Measurements from ENCODE around the gene DSE.

Gene DSE

DNA sequence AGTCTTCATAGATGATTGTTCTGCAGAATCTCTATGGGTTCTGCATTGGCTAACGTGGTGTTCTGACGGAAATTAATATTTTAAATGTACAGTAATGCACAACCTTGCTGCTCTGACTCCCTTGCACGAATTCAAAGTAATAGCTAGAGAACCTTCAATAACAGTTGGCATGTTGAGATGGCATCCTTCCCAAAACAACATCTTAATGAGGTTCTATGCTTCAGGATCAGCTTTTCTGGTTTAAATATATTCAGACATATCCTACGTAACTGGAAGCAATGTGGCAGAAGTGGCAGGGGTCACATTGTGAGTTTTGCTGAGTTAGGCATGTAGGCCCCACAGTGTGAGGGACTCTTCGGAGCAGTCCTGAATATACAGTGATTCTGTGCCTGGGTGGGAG is 25.7 kb downstream of the DSE start:
- TF ChIP-seq, protein P1, sequence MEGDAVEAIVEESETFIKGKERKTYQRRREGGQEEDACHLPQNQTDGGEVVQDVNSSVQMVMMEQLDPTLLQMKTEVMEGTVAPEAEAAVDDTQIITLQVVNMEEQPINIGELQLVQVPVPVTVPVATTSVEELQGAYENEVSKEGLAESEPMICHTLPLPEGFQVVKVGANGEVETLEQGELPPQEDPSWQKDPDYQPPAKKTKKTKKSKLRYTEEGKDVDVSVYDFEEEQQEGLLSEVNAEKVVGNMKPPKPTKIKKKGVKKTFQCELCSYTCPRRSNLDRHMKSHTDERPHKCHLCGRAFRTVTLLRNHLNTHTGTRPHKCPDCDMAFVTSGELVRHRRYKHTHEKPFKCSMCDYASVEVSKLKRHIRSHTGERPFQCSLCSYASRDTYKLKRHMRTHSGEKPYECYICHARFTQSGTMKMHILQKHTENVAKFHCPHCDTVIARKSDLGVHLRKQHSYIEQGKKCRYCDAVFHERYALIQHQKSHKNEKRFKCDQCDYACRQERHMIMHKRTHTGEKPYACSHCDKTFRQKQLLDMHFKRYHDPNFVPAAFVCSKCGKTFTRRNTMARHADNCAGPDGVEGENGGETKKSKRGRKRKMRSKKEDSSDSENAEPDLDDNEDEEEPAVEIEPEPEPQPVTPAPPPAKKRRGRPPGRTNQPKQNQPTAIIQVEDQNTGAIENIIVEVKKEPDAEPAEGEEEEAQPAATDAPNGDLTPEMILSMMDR (IDR thresholded peaks at IDR 0.05; ENCODE audit: low read depth, low read length), result no peak
- no peak for DNase-seq (ENCODE audit: extremely low read depth, low read depth)

DNA sequence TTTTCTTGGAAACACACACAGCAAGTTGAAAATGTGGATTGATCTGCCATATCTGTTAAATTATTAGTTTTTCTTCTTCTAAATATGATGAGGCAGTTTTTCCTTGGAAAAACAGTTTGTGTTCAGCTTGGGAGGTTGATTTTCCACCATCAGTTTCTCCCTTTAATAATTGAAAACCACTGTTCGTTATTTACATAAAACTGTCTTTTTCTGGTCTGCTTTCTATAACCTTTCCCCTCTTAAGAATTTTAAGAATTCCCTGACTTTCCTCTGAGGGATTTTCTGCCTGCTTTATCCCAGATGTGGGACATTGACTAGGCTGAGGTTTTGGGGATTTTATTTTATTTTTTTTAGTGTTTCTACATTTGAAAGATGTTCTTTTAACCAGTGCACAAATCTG is 27.2 kb downstream of the DSE start:
- TF ChIP-seq, protein P1 (IDR thresholded peaks at IDR 0.05; ENCODE audit: low read depth, low read length), result no peak
- no peak for DNase-seq (ENCODE audit: extremely low read depth, low read depth)

DNA sequence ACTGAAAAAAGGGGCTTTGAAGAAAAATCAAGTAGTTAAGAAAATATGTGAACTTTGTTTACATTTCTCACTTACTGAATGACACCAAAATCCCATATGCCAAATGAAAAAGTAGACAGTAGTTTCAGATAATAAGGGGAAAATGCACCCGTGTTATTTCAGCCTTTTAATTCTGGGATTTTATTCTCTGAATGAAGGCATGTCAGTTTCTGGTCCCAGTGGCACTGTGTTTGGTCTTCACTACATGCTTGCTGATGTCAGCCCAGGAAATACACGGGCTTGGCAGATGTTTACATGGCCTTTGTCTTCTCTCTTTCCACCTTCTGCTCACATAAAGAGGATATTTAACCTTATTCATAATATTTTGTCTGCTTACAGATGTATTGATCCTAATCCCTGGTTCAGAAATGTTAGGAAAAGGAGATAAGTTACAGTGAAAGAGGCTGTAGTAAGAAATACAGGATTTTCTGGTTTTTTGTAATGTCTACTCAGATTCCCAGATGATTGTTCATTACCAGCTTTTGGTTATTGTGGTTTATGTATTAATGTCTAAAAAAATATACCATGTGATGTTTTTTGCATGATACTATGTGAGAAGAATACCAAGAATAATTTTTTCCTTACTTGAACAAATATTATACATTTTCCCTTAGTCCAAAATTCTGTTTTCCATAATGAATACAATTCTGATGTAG is 27.7 kb downstream of the DSE start:
- TF ChIP-seq, protein P1 (IDR thresholded peaks at IDR 0.05; ENCODE audit: low read depth, low read length), result no peak
- DNase-seq (ENCODE audit: extremely low read depth, low read depth), result no peak

DNA sequence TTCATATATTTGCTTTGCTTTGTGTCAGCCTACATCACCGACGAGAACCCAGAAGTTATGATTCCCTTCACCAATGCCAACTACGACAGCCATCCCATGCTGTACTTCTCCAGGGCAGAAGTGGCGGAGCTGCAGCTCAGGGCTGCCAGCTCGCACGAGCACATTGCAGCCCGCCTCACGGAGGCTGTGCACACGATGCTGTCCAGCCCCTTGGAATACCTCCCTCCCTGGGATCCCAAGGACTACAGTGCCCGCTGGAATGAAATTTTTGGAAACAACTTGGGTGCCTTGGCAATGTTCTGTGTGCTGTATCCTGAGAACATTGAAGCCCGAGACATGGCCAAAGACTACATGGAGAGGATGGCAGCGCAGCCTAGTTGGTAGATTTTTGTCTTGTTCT is 28.5 kb downstream of the DSE start:
- DNase-seq (ENCODE audit: extremely low read depth, low read depth), result no peak
- TF ChIP-seq, protein P1 (IDR thresholded peaks at IDR 0.05; ENCODE audit: low read depth, low read length), result no peak

DNA sequence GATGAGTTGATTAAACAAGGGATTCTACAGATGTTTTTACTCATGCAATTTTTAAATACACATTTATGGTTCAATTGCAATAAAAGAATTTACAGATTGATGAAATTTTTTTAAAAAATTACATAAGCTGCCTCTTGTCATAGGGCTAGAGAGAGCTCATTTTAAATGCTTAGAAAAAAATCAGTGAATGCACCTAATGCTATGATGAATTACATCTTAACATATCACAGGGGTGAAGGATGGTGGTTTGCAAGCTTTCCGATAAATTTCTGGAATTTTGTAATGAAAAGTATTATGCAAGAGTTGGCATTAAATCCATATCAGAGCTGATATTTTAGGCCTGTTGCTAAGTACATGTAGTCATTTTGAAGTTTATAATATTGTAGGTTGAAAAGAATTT is 29.6 kb downstream of the DSE start:
- no peak for DNase-seq (ENCODE audit: extremely low read depth, low read depth)
- TF ChIP-seq, protein P1 (IDR thresholded peaks at IDR 0.05; ENCODE audit: low read depth, low read length), result no peak

DNA sequence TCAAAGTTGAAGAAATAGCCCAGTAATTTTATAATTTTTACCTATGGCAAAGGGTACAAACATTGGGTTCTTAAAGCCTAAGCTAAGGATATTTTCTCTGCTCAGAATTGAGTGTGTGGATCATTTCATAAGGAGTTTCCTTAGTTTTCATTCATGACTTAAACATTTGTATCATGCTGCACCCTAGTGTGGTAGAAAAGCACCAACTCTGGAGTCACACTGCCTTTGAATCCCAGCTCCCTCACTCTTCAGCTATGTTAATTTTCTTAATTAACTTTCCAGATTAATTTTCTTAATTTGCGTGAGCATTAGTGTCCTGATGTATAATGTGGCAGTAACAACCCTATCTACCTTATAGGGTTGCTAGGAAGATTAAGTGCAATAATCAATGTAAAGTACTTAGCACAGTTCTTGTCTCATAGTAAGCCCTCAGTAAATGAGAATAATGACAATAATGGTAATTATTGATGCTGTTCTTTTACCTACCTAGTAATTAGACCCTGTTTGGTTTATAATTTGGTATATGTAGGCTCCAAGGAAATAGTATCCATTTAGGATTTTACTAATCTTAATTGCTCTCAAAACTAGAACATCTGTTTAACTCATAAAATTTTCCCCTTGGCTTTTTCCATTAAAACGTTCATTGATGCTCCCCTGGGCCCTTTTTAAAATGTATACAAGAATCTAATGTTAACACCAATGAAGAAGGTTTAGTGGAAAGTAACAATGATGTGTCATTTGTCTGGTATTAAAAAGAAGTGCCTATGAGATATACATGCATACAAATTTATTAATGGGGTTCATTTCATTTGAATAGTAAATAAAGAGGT is 31.6 kb downstream of the DSE start:
- DNase-seq (ENCODE audit: extremely low read depth, low read depth), result no peak
- TF ChIP-seq, protein P1 (IDR thresholded peaks at IDR 0.05; ENCODE audit: low read depth, low read length), result no peak

DNA sequence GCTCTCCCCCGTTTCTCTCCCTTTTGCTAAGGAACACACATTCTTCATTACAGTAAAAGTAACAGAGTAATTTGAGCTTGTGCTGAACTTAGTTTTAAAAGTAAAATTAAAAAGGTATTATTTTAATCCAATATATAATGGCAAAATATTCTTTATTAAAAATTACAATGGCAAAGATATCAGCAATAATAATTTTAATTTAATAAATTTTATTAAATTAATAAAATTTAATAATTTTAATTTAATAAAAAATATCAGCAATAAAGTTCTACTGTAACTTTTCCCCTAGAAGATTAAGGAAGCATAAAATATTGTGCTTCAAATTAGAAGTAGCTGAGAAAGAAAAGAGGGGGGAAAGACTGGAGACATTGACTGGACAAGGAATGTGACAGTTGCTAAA is 32.5 kb downstream of the DSE start:
- TF ChIP-seq, protein P1 (IDR thresholded peaks at IDR 0.05; ENCODE audit: low read depth, low read length), result no peak
- no peak for DNase-seq (ENCODE audit: extremely low read depth, low read depth)
